ENCODE data around the gene MSRB1. TPM values are rescaled to one million over a fixed set of nuclear protein-coding genes. Genes with fewer than 3 reads are reported as not detected.

The MSRB1 gene
- total RNA-seq, 1 experiment from 2014 or later, result 49.4 TPM

DNA sequence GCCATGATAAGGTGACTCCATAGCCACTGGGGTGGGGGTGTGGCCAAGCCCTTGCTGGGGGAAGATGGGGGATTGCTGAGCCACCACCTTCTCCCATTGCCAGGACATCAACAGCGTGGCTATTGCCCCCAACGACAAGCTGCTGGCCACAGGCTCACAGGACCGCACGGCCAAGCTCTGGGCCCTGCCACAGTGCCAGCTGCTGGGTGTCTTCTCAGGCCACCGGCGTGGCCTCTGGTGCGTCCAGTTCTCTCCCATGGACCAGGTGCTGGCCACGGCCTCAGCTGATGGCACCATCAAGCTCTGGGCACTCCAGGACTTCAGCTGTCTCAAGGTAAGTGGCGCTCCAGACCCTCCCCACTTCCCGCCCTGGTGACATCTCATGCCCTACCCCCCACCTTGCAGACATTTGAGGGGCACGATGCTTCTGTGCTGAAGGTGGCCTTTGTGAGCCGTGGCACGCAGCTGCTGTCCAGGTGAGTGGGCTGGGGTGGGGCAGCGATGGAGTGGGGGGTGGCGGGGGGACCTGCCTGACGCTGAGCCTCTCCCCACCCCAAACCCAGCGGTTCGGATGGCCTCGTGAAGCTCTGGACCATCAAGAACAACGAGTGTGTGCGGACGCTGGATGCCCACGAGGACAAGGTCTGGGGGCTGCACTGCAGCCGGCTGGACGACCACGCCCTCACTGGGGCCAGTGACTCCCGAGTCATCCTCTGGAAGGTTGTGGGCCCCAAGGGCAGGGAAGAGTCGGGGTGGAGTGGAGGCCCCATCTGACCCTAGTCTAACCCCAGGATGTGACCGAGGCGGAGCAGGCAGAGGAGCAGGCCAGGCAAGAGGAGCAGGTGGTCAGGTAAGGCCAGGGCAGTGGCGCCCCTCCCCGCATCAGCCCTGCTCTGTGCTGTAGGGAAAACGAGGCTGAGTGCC lies 34.2 kb upstream of the MSRB1 start:
- Histone ChIP-seq H3K9me2 (ENCODE audit: insufficient read depth) (no peaks in the 10 kb centered on the region), H4K20me1 (ENCODE audit: insufficient read depth) (peaks cover 12% of the 10 kb centered on the region; the same call in 1 of the 2 replicates), H3F3A (ENCODE audit: insufficient read depth, low read depth) (peaks cover 42% of the 10 kb centered on the region), H3K36me3 (ENCODE audit: low read depth) (peaks cover 3% of the 10 kb centered on the region; the same call in 1 of the 2 replicates), H3K4me3 (no peak overlapping the region), H3K27me3 (ENCODE audit: insufficient read depth, low read depth) (no peaks in the 10 kb centered on the region), H3K4me2 (no peak overlapping the region), H3K9me3 (ENCODE audit: insufficient read depth, low read depth) (no peaks in the 10 kb centered on the region), H3K79me2 (ENCODE audit: low read depth) (peaks cover 21% of the 10 kb centered on the region), H3K27ac (no peak overlapping the region), H3K4me1 (replicated peaks; ENCODE audit: insufficient read depth) (peaks cover 46% of the 10 kb centered on the region), H2AFZ (no peak overlapping the region)
- intact Hi-C loops (cut with micrococcal nuclease; ENCODE audit: unreplicated experiment), result no loop called here
- BruUV-seq (replicated peaks), result no TSS peak
- DNase-seq, result no peak
- TF ChIP-seq, protein P1, sequence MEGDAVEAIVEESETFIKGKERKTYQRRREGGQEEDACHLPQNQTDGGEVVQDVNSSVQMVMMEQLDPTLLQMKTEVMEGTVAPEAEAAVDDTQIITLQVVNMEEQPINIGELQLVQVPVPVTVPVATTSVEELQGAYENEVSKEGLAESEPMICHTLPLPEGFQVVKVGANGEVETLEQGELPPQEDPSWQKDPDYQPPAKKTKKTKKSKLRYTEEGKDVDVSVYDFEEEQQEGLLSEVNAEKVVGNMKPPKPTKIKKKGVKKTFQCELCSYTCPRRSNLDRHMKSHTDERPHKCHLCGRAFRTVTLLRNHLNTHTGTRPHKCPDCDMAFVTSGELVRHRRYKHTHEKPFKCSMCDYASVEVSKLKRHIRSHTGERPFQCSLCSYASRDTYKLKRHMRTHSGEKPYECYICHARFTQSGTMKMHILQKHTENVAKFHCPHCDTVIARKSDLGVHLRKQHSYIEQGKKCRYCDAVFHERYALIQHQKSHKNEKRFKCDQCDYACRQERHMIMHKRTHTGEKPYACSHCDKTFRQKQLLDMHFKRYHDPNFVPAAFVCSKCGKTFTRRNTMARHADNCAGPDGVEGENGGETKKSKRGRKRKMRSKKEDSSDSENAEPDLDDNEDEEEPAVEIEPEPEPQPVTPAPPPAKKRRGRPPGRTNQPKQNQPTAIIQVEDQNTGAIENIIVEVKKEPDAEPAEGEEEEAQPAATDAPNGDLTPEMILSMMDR (conservative IDR thresholded peaks at IDR 0.05), result no peak
- TF ChIP-seq EZH2 (IDR thresholded peaks at IDR 0.05; ENCODE audit: low read depth), result no peak
- ChIA-PET CTCF (interaction anchor here (0.6 kb wide), 1 partner anchor 574 kb away, joined by 4 read pairs; no protein-coding TSS in a partner anchor), POLR2A (ENCODE audit: unreplicated experiment) (interaction anchor here (0.6 kb wide), 1 partner anchor 12 kb away, joined by 7 read pairs; the partner anchor contains the start of gene RPS2)

DNA sequence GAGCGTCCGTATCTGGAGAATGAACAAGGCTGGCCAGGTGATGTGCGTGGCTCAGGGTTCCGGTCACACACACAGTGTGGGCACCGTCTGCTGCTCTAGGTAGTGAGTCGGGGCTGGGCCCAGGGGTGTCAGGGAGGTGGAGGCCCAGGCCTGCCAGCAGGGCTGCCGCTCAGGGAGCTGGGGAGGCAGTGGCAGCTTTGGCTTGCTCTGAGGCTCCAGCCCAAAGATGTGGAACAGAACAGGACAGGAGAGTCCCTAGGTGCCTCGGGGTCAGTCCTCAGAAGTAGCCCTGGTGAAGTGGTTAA lies 33.2 kb upstream of the MSRB1 start:
- TF ChIP-seq, protein P1 (conservative IDR thresholded peaks at IDR 0.05), result no peak
- no peak for TF ChIP-seq EZH2 (IDR thresholded peaks at IDR 0.05; ENCODE audit: low read depth)
- BruUV-seq (replicated peaks), result no TSS peak
- no peak overlapping the region for H3K27ac ChIP-seq
- no peak overlapping the region for H3K4me2 ChIP-seq
- H3K4me1 ChIP-seq (replicated peaks; ENCODE audit: insufficient read depth), result peaks cover 36% of the 10 kb centered on the region
- CTCF ChIA-PET, result no interaction called here
- no peaks in the 10 kb centered on the region for H3K27me3 ChIP-seq (ENCODE audit: insufficient read depth, low read depth)
- DNase-seq, result no peak
- peaks cover 37% of the 10 kb centered on the region; the same call in 1 of the 2 replicates for H3F3A ChIP-seq (ENCODE audit: insufficient read depth, low read depth)
- peaks cover 12% of the 10 kb centered on the region; the same call in 1 of the 2 replicates for H4K20me1 ChIP-seq (ENCODE audit: insufficient read depth)
- POLR2A ChIA-PET (ENCODE audit: unreplicated experiment), result no interaction called here
- peaks cover 25% of the 10 kb centered on the region for H3K79me2 ChIP-seq (ENCODE audit: low read depth)
- H3K9me2 ChIP-seq (ENCODE audit: insufficient read depth), result no peaks in the 10 kb centered on the region
- no peaks in the 10 kb centered on the region for H3K9me3 ChIP-seq (ENCODE audit: insufficient read depth, low read depth)
- no peak overlapping the region for H2AFZ ChIP-seq
- peaks cover 3% of the 10 kb centered on the region; the same call in 1 of the 2 replicates for H3K36me3 ChIP-seq (ENCODE audit: low read depth)
- no peak overlapping the region for H3K4me3 ChIP-seq
- intact Hi-C loops (cut with micrococcal nuclease; ENCODE audit: unreplicated experiment), result no loop called here

DNA sequence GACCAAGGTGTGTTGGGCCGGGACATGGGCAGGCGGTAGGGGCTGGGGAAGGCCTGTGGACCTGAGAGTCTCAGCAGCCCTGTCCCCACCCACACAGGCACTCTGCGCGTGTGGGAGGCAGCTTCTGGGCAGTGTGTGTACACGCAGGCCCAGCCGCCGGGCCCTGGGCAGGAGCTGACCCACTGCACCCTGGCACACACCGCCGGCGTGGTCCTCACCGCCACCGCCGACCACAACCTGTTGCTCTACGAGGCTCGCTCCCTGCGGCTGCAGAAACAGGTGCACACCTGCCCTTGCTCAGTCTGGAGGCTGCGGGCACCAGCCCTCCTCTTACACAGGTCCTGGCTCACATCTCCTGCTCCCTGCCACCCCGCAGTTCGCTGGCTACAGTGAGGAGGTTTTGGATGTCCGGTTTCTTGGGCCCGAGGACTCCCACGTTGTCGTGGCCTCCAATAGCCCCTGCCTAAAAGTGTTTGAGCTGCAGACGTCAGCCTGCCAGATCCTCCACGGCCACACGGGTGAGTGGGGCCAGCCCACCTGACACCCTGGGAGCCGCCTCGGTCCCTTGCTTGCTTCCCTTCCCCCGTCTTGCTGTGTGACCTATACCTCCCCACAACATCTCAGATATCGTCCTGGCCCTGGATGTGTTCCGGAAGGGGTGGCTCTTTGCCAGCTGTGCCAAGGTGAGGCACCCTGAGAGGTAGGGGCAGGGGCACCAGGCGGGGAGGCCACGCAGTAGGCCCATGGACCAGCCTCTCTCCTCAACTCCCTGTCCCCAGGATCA lies 32.6 kb upstream of the MSRB1 start:
- no peak overlapping the region for H2AFZ ChIP-seq

More for the DNA sequence above, 32.6 kb upstream of the MSRB1 start:
- DNase-seq, result no peak
- POLR2A ChIA-PET (ENCODE audit: unreplicated experiment), result no interaction called here
- no TSS peak for BruUV-seq (replicated peaks)
- H3F3A ChIP-seq (ENCODE audit: insufficient read depth, low read depth), result peaks cover 37% of the 10 kb centered on the region; the same call in 1 of the 2 replicates
- intact Hi-C loops (cut with micrococcal nuclease; ENCODE audit: unreplicated experiment), result no loop called here
- TF ChIP-seq, protein P1 (conservative IDR thresholded peaks at IDR 0.05), result no peak
- TF ChIP-seq EZH2 (IDR thresholded peaks at IDR 0.05; ENCODE audit: low read depth), result no peak
- H3K36me3 ChIP-seq (ENCODE audit: low read depth), result peaks cover 3% of the 10 kb centered on the region; the same call in 1 of the 2 replicates
- H3K27ac ChIP-seq, result no peak overlapping the region
- H3K4me2 ChIP-seq, result no peak overlapping the region
- peaks cover 12% of the 10 kb centered on the region; the same call in 1 of the 2 replicates for H4K20me1 ChIP-seq (ENCODE audit: insufficient read depth)
- H3K9me2 ChIP-seq (ENCODE audit: insufficient read depth), result no peaks in the 10 kb centered on the region
- H3K79me2 ChIP-seq (ENCODE audit: low read depth), result peaks cover 31% of the 10 kb centered on the region
- H3K4me3 ChIP-seq, result no peak overlapping the region
- peaks cover 34% of the 10 kb centered on the region for H3K4me1 ChIP-seq (replicated peaks; ENCODE audit: insufficient read depth)
- no peaks in the 10 kb centered on the region for H3K27me3 ChIP-seq (ENCODE audit: insufficient read depth, low read depth)
- H3K9me3 ChIP-seq (ENCODE audit: insufficient read depth, low read depth), result no peaks in the 10 kb centered on the region
- CTCF ChIA-PET, result no interaction called here

Data from PC-9 (cell line).